ENCODE results near the gene MAPK1. TPM values are rescaled to one million over a fixed set of nuclear protein-coding genes. Genes with fewer than 3 reads are reported as not detected.
A peak's percentile ranks its signal among the peaks of the same experiment; 100 is the strongest.

MAPK1 gene
- total RNA-seq, 1 donor from 2014 or later: 101 TPM

GRCh38 chr22:21712751-21713427 lies 154.6 kb downstream of the MAPK1 start:
- intact Hi-C loops (cut with micrococcal nuclease): loop anchor here (1.0 kb wide), 2 partner anchors 225 to 239 kb away; partner anchors contain the start of gene PPM1F
- H3K4me3 Mint-ChIP-seq: no peak overlapping the region
- H3K27ac Mint-ChIP-seq: no peak overlapping the region
- H3K27me3 Mint-ChIP-seq: peaks cover 3% of the 10 kb centered on the region
- no peaks in the 10 kb centered on the region for H3K9me3 Mint-ChIP-seq
- DNase-seq: peak; percentile 85
- peaks cover 4% of the 10 kb centered on the region for H3K4me1 Mint-ChIP-seq
- H3K36me3 Mint-ChIP-seq (ENCODE audit: low read depth): peaks cover 2% of the 10 kb centered on the region

DNA sequence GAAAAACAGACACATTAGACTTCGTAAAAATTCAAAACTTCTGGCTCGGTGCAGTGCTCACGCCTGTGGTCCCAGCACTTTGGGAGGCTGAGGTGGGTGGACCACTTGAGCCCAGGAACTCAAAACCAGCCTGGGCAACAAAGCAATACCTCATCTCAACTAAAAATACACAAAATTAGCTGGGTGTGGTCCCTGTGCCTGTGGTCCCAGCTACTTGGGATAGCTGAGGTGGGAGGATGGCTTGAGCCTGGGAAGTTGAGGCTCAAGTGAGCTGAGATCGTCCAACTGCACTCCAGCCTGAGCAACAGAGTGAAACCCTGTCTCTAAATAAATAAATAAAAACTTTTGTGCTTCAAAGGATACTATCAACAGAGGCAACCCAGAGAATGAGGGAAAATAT lies 155.6 kb downstream of the MAPK1 start:
- Mint-ChIP-seq H3K4me1 (peaks cover 4% of the 10 kb centered on the region), H3K27ac (no peak overlapping the region), H3K4me3 (no peak overlapping the region), H3K36me3 (ENCODE audit: low read depth) (peaks cover 2% of the 10 kb centered on the region), H3K27me3 (peaks cover 3% of the 10 kb centered on the region), H3K9me3 (no peaks in the 10 kb centered on the region)
- DNase-seq: no peak
- intact Hi-C loops (cut with micrococcal nuclease): no loop called here

- H3K9me3 Mint-ChIP-seq: no peaks in the 10 kb centered on the region
- intact Hi-C loops (cut with micrococcal nuclease): no loop called here
- DNase-seq: no peak
- peaks cover 2% of the 10 kb centered on the region for H3K36me3 Mint-ChIP-seq (ENCODE audit: low read depth)
- H3K27me3 Mint-ChIP-seq: peaks cover 3% of the 10 kb centered on the region
- H3K4me1 Mint-ChIP-seq: peaks cover 4% of the 10 kb centered on the region
- H3K27ac Mint-ChIP-seq: no peak overlapping the region
- no peak overlapping the region for H3K4me3 Mint-ChIP-seq
These were observed 157.3 kb downstream of the MAPK1 start for GRCh38 chr22:21710156-21710555.

- DNase-seq: no peak
- no peak overlapping the region for H3K27ac Mint-ChIP-seq
- peaks cover 2% of the 10 kb centered on the region for H3K36me3 Mint-ChIP-seq (ENCODE audit: low read depth)
- intact Hi-C loops (cut with micrococcal nuclease): no loop called here
- peaks cover 3% of the 10 kb centered on the region for H3K27me3 Mint-ChIP-seq
- H3K9me3 Mint-ChIP-seq: no peaks in the 10 kb centered on the region
- peaks cover 4% of the 10 kb centered on the region for H3K4me1 Mint-ChIP-seq
- no peak overlapping the region for H3K4me3 Mint-ChIP-seq
These were observed 157.8 kb downstream of the MAPK1 start for GRCh38 chr22:21709688-21710087.

DNA sequence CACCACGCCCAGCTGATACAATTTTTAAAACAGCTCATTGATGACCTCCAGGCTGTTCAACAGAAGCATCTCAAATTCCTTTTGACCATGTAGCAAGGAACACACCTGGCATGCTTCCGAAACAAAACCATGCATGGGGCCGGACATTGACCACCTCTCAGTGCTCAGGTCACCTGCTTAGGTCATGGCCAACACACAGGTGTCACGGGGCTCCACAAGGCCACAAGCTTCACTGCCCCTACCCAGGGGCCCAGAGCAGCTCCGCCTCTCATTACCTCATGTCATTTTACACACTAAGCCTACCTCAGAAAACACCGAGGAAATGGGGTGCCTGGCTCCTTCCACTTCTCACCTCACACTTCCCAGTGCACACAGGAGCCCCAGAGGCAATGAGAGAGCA lies 158.5 kb downstream of the MAPK1 start:
- Mint-ChIP-seq H3K4me3 (no peak overlapping the region), H3K36me3 (ENCODE audit: low read depth) (peaks cover 2% of the 10 kb centered on the region), H3K4me1 (peaks cover 4% of the 10 kb centered on the region), H3K9me3 (no peaks in the 10 kb centered on the region), H3K27me3 (peaks cover 3% of the 10 kb centered on the region), H3K27ac (no peak overlapping the region)
- intact Hi-C loops (cut with micrococcal nuclease): no loop called here
- no peak for DNase-seq

- no peak overlapping the region for H3K27ac Mint-ChIP-seq
- intact Hi-C loops (cut with micrococcal nuclease): no loop called here
- no peak for DNase-seq
- H3K4me1 Mint-ChIP-seq: no peaks in the 10 kb centered on the region
- peaks cover 3% of the 10 kb centered on the region for H3K27me3 Mint-ChIP-seq
- H3K4me3 Mint-ChIP-seq: no peak overlapping the region
- H3K36me3 Mint-ChIP-seq (ENCODE audit: low read depth): peaks cover 2% of the 10 kb centered on the region
- H3K9me3 Mint-ChIP-seq: no peaks in the 10 kb centered on the region
These were observed 159.8 kb downstream of the MAPK1 start for GRCh38 chr22:21707677-21708076.

Other genes with a start within 250 kb of the MAPK1 start
- 54.2 and 56.1 TPM in 2 replicates for gene YDJC, start 237.6 kb downstream of the MAPK1 start, total RNA-seq
- 0.40 and 0.51 TPM in 2 replicates for gene CCDC116, start 234.9 kb downstream of the MAPK1 start, total RNA-seq
- 94.3 and 103 TPM in 2 replicates for gene SDF2L1, start 225.3 kb downstream of the MAPK1 start, total RNA-seq
- gene PPIL2, start 201.6 kb downstream of the MAPK1 start, total RNA-seq: 53.1 and 55.9 TPM in 2 replicates
- gene YPEL1, start 131.9 kb downstream of the MAPK1 start, total RNA-seq: 0.61 and 1.3 TPM in 2 replicates
- 31.0 and 40.1 TPM in 2 replicates for gene PPM1F, start 85.2 kb upstream of the MAPK1 start, total RNA-seq
- gene TOP3B, start 115.1 kb upstream of the MAPK1 start, total RNA-seq: 48.0 and 48.6 TPM in 2 replicates

Data from activated CD4-positive, alpha-beta T cell treated with anti-CD3 and anti-CD28 coated beads, Interleukin-2, amount 10 ng/mL, durations not matched to agents 24 days and 14 days (primary cell).